ENCODE data around the gene CHRNA4.
A peak's percentile ranks its signal among the peaks of the same experiment; 100 is the strongest.

The CHRNA4 gene

DNA sequence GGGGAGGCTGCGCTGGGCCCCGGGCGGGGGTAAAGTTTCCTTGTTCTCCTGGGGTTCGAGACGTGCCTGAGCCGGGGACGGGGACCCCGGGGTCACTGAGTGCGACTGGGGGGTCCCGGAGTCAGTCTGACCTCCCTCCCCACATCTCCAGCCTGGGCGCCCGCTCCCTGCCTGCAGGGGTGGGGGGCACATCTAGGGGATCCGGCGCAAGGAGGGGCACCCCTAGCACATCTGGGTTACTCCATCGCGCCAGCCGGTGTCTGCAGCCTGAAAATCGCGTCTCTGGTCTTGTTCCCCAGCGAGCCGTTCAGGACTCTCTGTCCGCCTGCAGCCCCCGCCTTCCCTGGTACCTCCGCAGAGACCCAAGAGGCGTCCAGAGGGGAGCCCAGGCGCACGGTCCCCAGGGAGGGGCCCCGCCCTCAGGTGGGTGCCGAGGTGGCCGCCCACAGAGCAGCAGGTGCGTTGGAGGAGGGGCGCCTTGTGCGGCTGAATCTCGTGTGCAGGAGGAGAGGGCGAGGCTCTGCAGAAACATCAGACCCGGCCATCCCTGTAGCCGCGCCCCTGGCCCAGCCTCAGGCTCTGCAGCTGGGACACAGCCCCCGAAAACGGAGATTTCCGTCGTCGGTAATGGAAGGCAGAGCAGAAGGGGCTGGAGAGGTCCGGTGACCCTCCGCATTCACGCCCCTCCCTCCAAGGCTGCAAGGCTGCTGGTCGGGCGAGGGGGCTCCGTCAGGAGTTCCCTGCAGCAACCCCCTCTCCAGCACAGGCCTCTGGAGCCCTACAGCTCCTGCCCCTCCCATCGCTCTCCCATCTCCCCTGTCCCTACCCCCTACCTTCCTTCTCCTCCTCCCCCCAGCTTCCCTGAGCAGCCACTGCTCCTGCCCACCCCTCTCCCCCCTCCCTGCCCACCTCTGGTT, 628 bp upstream of the CHRNA4 start:
- no peak for DNase-seq (ENCODE audit: low read depth, low spot score)

DNA sequence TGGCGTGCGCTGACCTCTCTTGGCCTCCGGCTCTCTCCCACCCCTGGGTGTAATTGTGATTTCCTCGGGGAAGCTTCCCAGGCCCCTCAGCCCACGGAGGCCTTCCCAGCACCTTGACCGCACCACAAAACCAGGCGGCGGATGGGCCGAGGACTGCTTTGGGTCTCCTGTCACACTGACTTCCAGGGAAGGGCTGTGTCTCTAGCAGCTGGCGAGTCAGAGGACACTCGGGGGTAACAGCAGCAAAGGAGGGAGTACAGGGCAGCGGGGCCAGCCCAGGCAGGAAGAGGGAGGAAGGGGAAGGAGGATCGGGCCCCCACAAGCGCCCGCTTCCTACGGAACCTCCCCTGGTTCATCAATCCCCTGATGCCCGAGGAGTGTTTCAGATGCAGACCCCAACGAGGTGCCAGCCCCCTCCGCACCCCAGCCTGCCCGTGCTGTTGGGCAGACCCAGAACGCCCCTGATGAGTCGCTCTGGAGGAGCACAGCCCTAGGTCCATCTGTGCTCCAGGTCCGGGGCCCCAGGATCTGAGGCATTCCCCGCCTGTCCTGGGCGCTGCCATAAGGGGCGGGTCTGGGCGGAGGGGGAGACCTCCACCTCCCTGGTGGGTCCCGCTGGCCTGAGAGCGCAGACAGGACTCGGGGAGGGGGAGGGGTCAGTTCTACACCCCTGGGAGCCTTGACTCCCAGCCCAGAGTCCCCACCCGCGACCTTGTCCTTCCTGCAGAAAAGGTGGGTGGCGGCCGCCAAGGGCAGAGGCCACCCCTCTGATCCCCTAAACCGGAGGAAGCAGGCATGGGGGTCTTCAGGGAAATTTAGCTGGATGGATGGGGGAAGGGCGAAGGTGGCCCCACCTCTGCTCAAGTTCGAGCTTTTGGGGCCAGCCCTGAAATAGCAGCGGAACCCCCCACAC, 956 bp downstream of the CHRNA4 start:
- H3K27ac ChIP-seq (ENCODE audit: low read length): no peak overlapping the region
- H3K4me1 ChIP-seq (ENCODE audit: control insufficient read depth, insufficient read depth, low read length): peaks cover 5% of the 10 kb centered on the region; the same call in 1 of the 2 replicates
- no peak for DNase-seq (ENCODE audit: low read depth, low spot score)
- H3K9me3 ChIP-seq (ENCODE audit: control insufficient read depth, insufficient read depth, low read length): no peaks in the 10 kb centered on the region
- no peaks in the 10 kb centered on the region for H3K36me3 ChIP-seq (ENCODE audit: control insufficient read depth, insufficient read depth, low read length)
- H3K27me3 ChIP-seq (ENCODE audit: control insufficient read depth, insufficient read depth, low read length): no peaks in the 10 kb centered on the region; the same call in 1 of the 2 replicates
- WGBS (ENCODE audit: insufficient coverage, insufficient read length): no CpG with 5 or more reads among the region's 38 CpGs
- peak overlapping the region; percentile 48; the same call in 1 of the 2 replicates for H3K4me3 ChIP-seq (ENCODE audit: low read length)

More for the DNA sequence above, 628 bp upstream of the CHRNA4 start:
- Histone ChIP-seq H3K36me3 (ENCODE audit: control insufficient read depth, insufficient read depth, low read length) (no peaks in the 10 kb centered on the region), H3K9me3 (ENCODE audit: control insufficient read depth, insufficient read depth, low read length) (no peaks in the 10 kb centered on the region), H3K4me1 (ENCODE audit: control insufficient read depth, insufficient read depth, low read length) (peaks cover 5% of the 10 kb centered on the region; the same call in 1 of the 2 replicates), H3K27me3 (ENCODE audit: control insufficient read depth, insufficient read depth, low read length) (no peaks in the 10 kb centered on the region; the same call in 1 of the 2 replicates), H3K4me3 (ENCODE audit: low read length) (peak overlapping the region; percentile 27; the same call in 1 of the 2 replicates), H3K27ac (ENCODE audit: low read length) (no peak overlapping the region)
- WGBS (ENCODE audit: insufficient coverage, insufficient read length): no CpG with 5 or more reads among the region's 50 CpGs

DNA sequence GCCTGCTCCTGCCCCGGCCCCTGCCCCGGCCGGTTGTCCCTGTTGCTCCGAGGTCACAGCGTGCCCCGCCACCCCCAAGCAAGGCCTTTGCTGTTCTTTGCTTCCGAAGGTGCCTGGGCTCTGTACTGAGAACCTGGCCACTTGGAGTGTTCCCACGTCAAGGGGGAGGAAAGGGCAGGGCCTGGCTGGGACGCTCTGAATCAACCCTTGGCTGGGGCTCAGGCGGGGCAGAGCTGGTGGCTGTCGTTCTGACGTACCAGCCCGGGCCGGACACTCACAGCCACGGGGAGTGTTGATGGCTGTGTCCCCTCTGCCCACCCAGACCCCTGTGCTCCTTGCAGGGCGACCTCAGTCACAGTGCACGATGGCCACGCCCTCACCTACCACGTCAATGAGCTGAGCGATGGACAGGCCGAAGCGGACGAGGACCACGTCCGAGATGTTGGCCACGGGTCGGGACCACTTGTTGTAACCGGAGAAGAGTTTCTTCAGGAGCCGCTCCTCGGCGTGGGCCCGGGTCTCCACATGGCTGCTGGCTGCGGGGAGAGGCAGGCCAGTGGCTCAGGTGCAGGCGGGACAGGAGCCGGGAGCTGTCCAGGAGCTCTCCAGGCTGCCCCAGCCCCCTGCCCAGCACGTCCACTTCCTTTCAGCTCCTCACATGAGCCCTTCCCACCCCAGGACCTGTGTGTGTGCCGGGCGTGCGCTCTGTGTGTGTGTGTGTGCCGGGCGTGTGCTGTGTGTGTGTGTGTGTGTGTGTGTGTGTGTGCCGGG, 1.8 kb downstream of the CHRNA4 start:
- WGBS (ENCODE audit: insufficient coverage, insufficient read length): no CpG with 5 or more reads among the region's 42 CpGs
- Histone ChIP-seq H3K4me1 (ENCODE audit: control insufficient read depth, insufficient read depth, low read length) (peaks cover 5% of the 10 kb centered on the region; the same call in 1 of the 2 replicates), H3K27me3 (ENCODE audit: control insufficient read depth, insufficient read depth, low read length) (no peaks in the 10 kb centered on the region; the same call in 1 of the 2 replicates), H3K4me3 (ENCODE audit: low read length) (no peak overlapping the region), H3K36me3 (ENCODE audit: control insufficient read depth, insufficient read depth, low read length) (no peaks in the 10 kb centered on the region), H3K27ac (ENCODE audit: low read length) (no peak overlapping the region), H3K9me3 (ENCODE audit: control insufficient read depth, insufficient read depth, low read length) (no peaks in the 10 kb centered on the region)
- DNase-seq (ENCODE audit: low read depth, low spot score): no peak

- no CpG with 5 or more reads among the region's 26 CpGs for WGBS (ENCODE audit: insufficient coverage, insufficient read length)
- no peaks in the 10 kb centered on the region; the same call in 1 of the 2 replicates for H3K27me3 ChIP-seq (ENCODE audit: control insufficient read depth, insufficient read depth, low read length)
- no peak overlapping the region for H3K4me3 ChIP-seq (ENCODE audit: low read length)
- no peaks in the 10 kb centered on the region for H3K9me3 ChIP-seq (ENCODE audit: control insufficient read depth, insufficient read depth, low read length)
- H3K4me1 ChIP-seq (ENCODE audit: control insufficient read depth, insufficient read depth, low read length): peaks cover 5% of the 10 kb centered on the region; the same call in 1 of the 2 replicates
- H3K36me3 ChIP-seq (ENCODE audit: control insufficient read depth, insufficient read depth, low read length): no peaks in the 10 kb centered on the region
- H3K27ac ChIP-seq (ENCODE audit: low read length): no peak overlapping the region
- DNase-seq (ENCODE audit: low read depth, low spot score): no peak
Measured at GRCh38 chr20:63357921-63358905, 2.9 kb downstream of the CHRNA4 start.

DNA sequence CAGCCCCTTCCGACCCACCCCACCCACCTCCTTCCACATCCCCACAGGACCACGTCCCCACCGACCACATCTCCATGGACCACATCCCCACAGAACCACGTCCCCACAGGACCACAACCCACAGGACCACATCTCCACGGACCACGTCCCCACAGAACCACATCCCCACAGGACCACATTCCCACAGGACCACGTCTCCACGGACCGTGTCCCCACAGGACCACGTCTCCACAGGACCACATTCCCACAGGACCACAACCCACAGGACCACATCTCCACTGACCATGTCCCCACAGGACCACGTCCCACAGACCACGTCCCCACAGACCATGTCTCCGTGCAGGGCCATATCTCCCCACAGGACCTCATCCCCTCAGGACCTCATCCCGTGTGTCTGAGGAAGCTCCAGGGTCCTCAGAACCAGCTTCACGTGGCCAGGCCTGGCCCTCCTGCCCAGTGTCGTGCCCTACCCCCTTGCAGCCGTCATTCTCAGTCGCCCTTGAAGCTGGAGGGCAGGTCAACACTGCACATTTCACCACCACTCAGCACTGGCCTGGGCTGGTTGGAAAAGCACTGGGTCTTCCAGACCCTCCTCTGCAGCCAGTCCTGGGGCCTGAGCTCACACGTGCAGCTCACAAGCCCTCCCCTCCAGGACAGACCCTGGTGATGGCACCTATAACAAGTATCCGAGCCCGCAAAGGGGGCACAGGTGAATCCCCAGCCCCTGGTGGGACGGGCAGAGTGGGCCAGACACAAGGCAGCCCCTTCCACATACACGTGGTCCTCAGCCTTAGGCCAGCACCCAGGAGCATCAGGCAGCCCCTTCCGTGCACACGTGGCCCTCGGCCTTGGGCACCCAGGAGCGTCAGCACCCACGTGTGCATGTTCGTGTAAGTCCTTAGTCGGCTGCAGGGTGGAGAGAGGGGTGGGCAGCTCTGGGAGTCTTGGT, 3.9 kb downstream of the CHRNA4 start:
- H3K4me3 ChIP-seq (ENCODE audit: low read length): no peak overlapping the region
- DNase-seq (ENCODE audit: low read depth, low spot score): no peak
- peaks cover 5% of the 10 kb centered on the region; the same call in 1 of the 2 replicates for H3K4me1 ChIP-seq (ENCODE audit: control insufficient read depth, insufficient read depth, low read length)
- no peaks in the 10 kb centered on the region; the same call in 1 of the 2 replicates for H3K27me3 ChIP-seq (ENCODE audit: control insufficient read depth, insufficient read depth, low read length)
- H3K36me3 ChIP-seq (ENCODE audit: control insufficient read depth, insufficient read depth, low read length): no peaks in the 10 kb centered on the region
- H3K9me3 ChIP-seq (ENCODE audit: control insufficient read depth, insufficient read depth, low read length): no peaks in the 10 kb centered on the region
- no peak overlapping the region for H3K27ac ChIP-seq (ENCODE audit: low read length)
- WGBS (ENCODE audit: insufficient coverage, insufficient read length): no CpG with 5 or more reads among the region's 30 CpGs

- Histone ChIP-seq H3K4me3 (ENCODE audit: low read length) (no peak overlapping the region), H3K27me3 (ENCODE audit: control insufficient read depth, insufficient read depth, low read length) (no peaks in the 10 kb centered on the region; the same call in 1 of the 2 replicates), H3K36me3 (ENCODE audit: control insufficient read depth, insufficient read depth, low read length) (no peaks in the 10 kb centered on the region), H3K27ac (ENCODE audit: low read length) (no peak overlapping the region), H3K9me3 (ENCODE audit: control insufficient read depth, insufficient read depth, low read length) (no peaks in the 10 kb centered on the region), H3K4me1 (ENCODE audit: control insufficient read depth, insufficient read depth, low read length) (peaks cover 4% of the 10 kb centered on the region; the same call in 1 of the 2 replicates)
- no CpG with 5 or more reads among the region's 8 CpGs for WGBS (ENCODE audit: insufficient coverage, insufficient read length)
- no peak for DNase-seq (ENCODE audit: low read depth, low spot score)
Measured at GRCh38 chr20:63356511-63356910, 4.6 kb downstream of the CHRNA4 start.

- Histone ChIP-seq H3K27me3 (ENCODE audit: control insufficient read depth, insufficient read depth, low read length) (no peaks in the 10 kb centered on the region; the same call in 1 of the 2 replicates), H3K4me1 (ENCODE audit: control insufficient read depth, insufficient read depth, low read length) (peaks cover 4% of the 10 kb centered on the region; the same call in 1 of the 2 replicates), H3K36me3 (ENCODE audit: control insufficient read depth, insufficient read depth, low read length) (no peaks in the 10 kb centered on the region), H3K9me3 (ENCODE audit: control insufficient read depth, insufficient read depth, low read length) (no peaks in the 10 kb centered on the region), H3K4me3 (ENCODE audit: low read length) (no peak overlapping the region), H3K27ac (ENCODE audit: low read length) (no peak overlapping the region)
- no peak for DNase-seq (ENCODE audit: low read depth, low spot score)
- WGBS (ENCODE audit: insufficient coverage, insufficient read length): no CpG with 5 or more reads among the region's 11 CpGs
Measured at GRCh38 chr20:63355781-63356295, 5.3 kb downstream of the CHRNA4 start.

DNA sequence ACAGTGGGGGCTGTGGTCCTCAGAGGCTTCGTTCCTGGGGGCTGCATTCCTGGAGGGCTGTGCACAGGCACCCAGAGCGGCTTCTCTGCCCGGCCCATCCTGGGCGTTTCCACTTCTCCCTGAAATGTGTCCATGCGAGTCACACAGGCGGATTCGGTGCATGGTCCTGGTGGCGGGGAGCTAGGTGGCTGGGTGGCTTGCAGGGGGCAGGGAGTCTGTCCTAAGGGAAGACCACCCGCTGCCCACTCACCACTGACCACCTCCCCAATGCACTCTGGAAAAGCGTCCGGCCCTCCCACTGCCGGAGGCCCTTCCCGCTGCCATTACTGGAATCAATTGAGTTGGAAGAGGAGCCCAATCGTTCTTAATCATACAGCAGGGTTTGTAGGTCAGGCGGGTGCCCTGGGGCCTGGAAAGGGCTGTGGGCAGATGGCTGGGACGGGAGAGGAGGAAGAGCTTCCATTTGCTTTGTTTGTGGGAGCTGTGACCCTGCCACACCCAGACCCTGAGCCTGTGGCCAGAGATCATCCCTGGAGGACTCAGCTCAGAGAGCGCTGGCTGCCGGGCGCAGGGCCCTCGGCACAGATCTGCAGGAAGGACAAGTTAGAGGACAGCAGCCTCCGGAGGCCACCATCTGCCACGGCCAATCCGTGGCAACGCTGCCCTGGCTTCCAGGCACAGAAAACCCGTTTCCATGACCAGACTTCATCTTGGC, 6.4 kb downstream of the CHRNA4 start:
- Histone ChIP-seq H3K4me3 (ENCODE audit: low read length) (no peak overlapping the region), H3K27me3 (ENCODE audit: control insufficient read depth, insufficient read depth, low read length) (no peaks in the 10 kb centered on the region), H3K36me3 (ENCODE audit: control insufficient read depth, insufficient read depth, low read length) (no peaks in the 10 kb centered on the region), H3K9me3 (ENCODE audit: control insufficient read depth, insufficient read depth, low read length) (no peaks in the 10 kb centered on the region), H3K4me1 (ENCODE audit: control insufficient read depth, insufficient read depth, low read length) (peaks cover 4% of the 10 kb centered on the region; the same call in 1 of the 2 replicates), H3K27ac (ENCODE audit: low read length) (no peak overlapping the region)
- DNase-seq (ENCODE audit: low read depth, low spot score): no peak
- no CpG with 5 or more reads among the region's 25 CpGs for WGBS (ENCODE audit: insufficient coverage, insufficient read length)
